Fibroblast of upper back skin (primary cell): Measurements from ENCODE around the gene FGGY.
"Not testable (repeated sequence)": the region's sequence is repeated elsewhere in the genome, so short reads cannot be mapped to it uniquely, and the experiment has no call there.

ENCODE experiments used
- DNase-seq: peaks from one replicate; pipeline ENCODE4 v3.0.0-alpha.2; 2013

Gene FGGY, protein sequence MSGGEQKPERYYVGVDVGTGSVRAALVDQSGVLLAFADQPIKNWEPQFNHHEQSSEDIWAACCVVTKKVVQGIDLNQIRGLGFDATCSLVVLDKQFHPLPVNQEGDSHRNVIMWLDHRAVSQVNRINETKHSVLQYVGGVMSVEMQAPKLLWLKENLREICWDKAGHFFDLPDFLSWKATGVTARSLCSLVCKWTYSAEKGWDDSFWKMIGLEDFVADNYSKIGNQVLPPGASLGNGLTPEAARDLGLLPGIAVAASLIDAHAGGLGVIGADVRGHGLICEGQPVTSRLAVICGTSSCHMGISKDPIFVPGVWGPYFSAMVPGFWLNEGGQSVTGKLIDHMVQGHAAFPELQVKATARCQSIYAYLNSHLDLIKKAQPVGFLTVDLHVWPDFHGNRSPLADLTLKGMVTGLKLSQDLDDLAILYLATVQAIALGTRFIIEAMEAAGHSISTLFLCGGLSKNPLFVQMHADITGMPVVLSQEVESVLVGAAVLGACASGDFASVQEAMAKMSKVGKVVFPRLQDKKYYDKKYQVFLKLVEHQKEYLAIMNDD

DNA sequence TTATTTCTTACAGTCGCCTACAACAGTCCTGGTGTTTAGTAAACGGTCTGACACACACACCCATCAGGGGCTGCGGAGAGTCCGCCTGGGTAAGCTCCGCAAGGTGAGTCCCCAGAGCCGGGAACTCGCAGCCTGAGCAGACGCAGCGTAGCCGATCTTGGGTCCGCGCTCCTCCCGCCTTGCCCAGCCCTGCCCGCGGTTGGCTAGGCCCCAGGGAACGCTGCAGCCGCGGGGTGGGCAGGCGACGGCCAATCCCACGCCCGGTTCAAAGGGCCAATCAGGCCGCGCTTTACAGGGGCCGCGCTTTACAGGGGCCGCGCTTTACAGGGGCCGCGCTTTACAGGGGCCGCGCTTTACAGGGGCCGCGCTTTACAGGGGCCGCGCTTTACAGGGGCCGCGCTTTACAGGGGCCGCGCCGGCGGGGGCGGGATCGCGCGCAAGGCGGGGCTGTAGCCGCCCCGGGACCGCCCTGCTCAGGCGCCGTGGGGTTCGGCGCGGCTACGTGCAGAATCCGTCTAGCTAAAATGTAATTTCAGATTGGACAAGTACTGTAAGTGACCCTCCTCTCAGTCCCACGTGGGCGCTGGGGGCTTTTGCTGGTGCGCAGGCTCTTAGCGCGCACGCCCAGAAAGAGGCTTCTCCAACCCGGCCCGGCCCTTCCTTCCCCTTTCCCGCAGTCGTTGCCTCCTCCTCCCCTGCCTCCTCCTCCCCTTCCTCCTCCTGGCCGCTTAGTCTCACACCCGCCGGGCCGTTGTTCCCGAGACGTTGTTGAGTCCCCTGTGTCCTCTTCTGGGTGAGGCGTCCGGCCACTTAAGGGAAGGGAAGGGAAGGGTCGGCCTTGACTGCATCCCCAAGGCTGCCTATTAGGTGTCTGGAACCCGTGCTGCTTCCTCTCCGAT is at the start of gene FGGY:
TSS of gene FGGY (plus strand) at position 737 of the 899 bp plus-strand sequence. CDS start 24,456 bp downstream, outside the sequence.
- DNase-seq = peak; percentile 99

DNA sequence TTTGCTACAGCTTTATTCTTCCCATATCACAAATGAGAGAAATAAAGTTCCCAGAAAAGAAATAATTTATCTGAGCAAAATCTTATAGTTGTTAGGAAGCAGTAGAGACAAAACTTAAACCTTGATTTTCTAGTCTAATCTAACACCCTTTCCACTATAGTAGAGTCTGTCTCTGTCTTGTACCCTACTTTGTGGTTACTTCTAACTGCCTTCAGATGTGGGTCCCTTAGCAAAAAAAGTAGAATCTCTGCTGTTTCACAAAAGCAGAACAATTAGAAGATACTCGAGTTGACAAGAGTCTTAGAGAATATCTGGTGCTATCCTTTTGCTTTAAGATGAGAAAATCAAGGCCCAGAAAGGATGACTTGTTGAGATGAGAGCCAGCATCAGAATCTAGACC is 48.1 kb upstream of the FGGY start:
- DNase-seq = no peak

DNA sequence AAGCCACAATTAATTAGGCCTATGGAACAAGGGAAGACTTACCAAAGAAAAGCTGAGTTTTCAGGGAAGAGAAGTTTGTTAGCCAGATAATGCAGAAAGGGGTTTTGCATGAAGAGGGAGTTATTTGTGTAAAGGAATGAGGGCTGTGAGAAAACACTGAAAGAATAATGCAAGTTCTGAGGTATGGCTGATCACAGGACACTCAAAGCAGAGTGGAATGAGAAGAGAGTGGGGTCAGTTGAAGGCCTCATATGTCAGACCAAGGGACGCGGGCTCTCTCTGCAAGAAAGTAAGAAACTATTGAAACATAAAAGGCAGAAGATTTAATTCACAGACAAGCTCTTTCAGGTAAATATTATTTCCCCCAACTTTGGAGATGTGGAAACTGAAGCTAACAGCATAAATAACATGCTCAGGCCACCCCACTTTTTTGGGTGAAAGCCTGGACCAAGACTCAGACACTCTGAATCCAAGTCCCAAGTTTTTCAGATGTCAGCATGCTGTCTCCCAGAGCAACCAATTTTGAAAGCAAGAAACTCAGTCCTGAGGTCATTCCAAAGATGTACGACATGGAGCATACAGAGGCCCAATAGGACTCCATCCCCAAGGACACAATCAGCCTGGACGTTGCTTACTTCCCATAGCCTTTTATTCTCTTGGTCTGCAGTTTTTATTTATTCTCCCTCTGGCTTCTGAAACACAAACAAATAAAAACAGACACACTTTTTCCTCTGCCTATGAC is 47.3 kb upstream of the FGGY start:
- DNase-seq = no peak

DNA sequence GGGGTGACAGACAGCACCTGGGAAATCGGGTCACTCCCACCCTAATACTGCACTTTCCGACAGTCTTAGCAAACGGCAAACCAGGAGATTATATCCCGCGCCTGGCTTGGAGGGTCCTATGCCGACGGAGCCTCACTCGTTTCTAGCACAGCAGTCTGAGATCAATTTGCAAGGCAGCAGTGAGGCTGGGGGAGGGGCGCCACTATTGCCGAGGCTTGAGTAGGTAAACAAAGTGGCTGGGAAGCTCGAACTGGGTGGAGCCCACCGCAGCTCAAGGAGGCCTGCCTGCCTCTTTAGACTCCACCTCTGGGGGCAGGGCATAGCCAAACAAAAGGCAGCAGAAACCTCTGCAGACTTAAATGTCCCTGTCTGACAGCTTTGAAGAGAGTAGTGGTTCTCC is 45.8 kb upstream of the FGGY start:
- DNase-seq = not testable (repeated sequence)

DNA sequence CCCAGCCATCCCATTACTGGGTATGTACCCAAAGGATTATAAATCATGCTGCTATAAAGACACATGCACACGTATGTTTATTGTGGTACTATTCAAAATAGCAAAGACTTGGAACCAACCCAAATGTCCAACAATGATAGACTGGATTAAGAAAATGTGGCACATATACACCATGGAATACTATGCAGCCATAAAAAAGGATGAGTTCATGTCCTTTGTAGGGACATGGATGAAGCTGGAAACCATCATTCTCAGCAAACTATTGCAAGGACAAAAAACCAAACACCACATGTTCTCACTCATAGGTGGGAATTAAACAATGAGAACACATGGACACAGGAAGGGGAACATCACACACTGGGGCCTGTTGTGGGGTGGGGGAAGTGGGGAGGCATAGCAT is 40.5 kb upstream of the FGGY start:
- not testable (repeated sequence) for DNase-seq

GRCh38 chr1:59258412-59259032 is 38.4 kb upstream of the FGGY start:
- DNase-seq = no peak

DNA sequence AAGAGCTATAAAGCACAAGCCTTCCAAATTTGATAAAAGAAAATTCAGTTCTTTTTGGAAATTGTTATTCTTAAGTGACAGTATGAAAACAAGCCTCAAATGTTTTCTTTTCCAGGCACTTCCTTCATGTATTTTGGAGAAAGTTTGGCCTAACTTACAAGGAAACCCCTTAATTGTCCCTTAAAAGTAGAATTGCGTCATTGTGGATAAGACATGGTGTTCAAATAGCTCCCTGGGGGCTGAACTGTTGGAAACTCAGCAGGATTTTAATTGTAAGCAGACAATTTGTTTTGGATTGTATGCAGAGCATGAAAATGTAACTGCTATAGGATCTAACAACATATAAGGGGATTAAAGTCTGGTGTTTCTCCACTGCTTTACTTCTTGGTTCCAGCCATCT is 35.4 kb upstream of the FGGY start:
- peak; percentile 78 for DNase-seq

DNA sequence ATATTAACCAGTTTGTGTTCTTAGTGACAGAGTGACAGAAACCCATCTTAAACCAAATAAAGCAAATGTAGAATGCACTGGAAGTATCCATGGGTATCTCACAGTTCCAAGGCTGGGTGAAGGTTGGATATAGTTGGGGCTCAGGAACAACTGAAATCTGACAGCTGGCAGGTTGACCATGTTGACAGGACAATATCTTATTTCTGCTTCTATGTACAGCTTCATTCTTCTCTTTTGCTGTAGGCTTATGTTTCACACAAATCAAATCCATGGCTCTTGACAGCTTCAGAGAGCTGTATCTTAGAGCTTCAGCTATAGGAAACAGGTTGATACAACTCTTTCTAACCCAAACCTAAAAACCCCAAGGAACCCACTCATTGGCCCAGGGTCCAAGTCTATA is 34.3 kb upstream of the FGGY start:
- no peak for DNase-seq

DNA sequence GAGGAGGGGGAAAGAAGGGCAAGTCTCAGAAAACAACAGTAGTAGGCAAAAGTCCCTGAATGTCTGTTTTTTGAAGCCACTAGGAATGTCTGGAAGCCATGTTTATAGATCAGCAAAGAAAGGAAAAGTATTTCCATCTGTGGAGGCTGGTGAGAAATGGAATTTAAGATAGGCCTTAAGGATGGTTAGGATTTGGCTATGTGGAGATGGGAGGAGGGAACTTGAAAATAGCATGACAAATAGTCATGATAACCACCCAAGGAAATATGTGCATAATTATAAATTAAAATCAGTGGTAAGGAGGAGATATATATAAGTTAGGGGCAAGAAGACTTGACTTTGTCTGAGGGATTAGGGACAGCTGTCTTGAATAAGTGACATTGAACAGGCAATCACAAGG is 33.8 kb upstream of the FGGY start:
- DNase-seq = peak; percentile 56

DNA sequence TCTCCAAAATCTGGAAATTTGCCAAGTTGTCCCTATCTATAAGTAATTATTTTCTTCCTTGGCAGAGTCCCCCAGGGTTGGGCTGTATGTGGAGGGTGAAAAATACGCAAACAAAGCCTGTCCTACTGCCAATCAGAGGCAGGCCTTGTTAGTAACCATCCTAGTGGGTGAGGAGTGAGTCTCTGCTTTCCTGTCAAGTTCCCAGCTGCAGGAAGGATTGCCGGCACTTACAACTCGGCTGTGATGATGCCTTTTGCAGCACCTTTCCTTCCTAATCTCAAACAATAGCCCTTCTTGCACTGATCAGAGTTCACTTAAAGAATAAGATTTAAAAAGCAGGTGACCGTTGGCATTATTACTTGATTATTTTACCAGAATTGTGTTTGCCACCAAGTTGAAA is 31.3 kb upstream of the FGGY start:
- DNase-seq = no peak

DNA sequence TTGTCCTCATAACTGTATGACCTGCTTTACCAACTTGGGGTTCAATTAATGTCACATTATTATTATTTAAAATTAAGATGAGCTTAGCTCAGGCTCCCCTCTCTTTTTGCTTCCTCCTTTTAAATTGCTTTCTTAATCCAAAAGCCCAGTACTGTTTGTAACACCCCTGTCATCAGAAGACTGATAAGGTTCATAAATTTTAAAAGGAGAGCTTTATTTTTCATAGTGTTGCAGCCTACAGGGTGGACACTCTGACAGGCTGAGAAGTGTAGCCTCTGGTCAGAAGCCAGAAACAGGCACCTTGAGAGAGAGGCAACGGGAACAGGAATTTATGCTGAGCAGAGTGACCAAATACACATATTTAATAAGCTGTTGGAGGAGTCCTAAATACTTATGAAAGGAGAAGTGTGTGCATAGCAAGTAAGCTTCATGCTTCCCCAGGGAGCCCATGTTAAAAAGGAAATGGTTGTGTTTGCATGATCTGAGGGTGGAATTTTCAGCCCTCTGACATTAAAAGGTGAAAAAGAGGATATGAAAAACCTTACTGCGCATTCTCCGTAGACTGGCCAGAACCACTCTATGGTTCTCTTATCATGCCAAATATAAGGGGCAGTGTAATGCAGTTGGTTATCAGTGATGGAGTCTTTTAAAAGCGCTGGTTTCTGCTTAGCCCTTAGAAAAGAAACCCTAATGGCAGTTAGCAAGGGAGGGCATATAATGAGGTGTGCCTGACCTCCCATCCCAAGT is 30.5 kb upstream of the FGGY start:
- no peak for DNase-seq

DNA sequence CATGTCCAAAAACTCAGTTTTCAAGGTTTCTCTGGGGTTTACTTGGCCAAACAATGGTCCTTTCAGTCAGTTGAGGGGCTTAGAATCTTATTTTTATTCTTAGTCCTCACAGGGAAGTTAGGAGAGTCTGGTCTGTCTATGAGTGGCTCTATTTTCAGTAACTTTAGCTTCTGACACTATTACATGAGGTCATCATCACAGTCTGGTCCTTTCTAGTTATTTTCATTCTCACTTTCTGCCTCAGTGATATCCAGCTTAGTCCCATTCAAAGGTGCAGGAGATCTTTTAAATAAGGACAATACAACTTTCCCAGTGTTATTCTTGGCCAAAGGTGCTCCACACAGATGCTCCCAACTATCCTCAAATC is 30.0 kb upstream of the FGGY start:
- DNase-seq = no peak

- no peak for DNase-seq
These were observed 28.5 kb upstream of the FGGY start for GRCh38 chr1:59268406-59268805.

GRCh38 chr1:59271561-59272260 is 25.2 kb upstream of the FGGY start:
- no peak for DNase-seq

DNA sequence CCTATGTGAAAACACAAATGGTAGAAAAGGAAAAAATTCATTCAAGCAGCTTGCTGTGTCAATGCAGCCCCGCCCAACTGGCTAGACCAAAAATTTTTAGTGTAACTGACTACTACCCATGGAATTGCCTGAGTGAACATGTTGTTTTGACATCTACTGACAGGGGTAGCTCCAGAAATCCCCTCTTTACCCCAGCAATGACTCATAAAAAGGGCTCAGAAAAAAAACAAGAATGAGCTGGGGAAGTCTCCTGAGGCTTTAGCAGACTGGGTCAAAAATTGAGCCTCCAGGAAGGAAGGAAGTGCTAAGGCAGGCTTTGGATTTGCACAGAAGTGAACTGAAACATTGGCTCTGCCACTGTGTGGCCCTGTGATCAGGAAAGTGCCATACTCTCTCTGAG is 24.4 kb upstream of the FGGY start:
- DNase-seq = peak; percentile 82

GRCh38 chr1:59276439-59276851 is 20.4 kb upstream of the FGGY start:
- no peak for DNase-seq

DNA sequence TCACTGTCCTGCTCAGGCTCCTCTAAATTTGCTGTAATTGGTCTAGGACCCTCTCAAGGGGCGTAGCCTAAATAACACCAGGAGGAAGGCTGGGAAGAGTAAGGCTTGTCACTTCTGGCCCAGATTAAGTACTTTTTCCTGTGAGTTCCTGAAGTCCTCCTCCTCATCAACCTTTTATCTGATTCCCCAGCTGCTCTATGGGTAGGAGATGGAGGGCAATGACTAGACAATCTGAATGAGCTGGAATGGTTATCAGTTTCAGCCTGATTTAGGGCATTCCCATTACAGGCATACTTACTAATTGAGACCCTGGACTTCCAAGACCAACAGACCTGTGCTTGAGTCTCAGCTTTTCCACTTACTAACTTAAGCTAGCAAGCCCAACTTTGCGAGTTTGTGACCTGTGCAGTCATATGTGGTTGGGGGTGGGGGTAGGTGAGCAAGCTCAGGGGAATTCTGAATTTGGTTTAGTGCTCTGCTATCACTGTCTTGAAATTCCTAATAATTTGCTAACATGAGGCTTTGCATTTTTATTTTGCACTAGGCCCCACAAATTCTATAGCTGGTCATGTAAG is 18.0 kb upstream of the FGGY start:
- DNase-seq = no peak

DNA sequence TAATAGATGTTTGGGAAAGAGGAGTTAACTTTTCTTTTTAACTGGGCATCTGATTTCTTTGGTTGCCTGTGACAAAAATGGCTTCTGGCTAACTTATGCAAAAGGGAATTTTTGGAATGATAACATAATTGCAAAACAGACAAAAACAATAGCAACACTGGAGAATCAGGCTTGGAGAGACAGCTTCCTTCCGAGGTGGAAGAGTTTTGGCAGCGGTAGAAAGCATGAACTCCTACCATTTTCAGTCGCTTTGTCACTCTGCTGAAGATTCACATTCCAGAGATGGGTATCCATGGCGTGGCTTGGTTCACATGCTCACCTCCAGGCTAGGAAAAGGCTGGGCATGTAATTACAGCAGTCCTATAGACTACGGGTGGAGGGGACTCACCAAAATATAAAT is 17.2 kb upstream of the FGGY start:
- DNase-seq = no peak

DNA sequence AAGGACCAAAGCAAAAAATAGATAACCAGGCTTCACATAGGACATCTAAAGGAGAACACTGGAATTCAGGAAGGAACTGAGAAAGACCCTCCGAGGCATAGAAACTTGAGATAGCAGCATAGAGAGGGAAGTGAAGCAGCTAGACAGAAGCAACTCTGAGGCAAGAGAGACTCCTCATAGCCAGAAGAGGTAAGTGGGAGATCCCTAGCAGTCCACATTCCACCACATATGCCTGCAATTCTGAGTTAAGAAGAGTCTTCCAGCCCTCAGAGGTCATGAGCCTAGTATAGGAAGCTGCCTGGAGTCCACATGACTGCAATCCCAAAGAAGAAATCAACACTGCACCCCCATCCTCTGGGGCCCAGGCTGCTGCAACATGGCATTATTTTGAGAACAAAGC is 13.9 kb upstream of the FGGY start:
- no peak for DNase-seq

- DNase-seq = no peak
These were observed 11.2 kb upstream of the FGGY start for GRCh38 chr1:59285691-59286090.

- no peak for DNase-seq
These were observed 8.8 kb upstream of the FGGY start for GRCh38 chr1:59288046-59288445.
